ENCODE data around the gene CENPX.

- TF ChIP-seq POLR2AphosphoS5 (IDR thresholded peaks at IDR 0.05; ENCODE audit: insufficient read depth, low read depth, low read length) (no peak), CTCF (IDR thresholded peaks at IDR 0.05; ENCODE audit: extremely low read depth in 1 of 2, insufficient read depth in 1 of 2, low read depth in 1 of 2, low read length in 2 of 2) (no peak), EZH2 (IDR thresholded peaks at IDR 0.05; ENCODE audit: borderline replicate concordance, low read depth, low read length, severe bottlenecking) (no peak), POLR2A (IDR thresholded peaks at IDR 0.05; ENCODE audit: low read depth, low read length) (no peak), FOS (IDR thresholded peaks at IDR 0.05; ENCODE audit: borderline replicate concordance, insufficient read depth, low read length) (no peak), MAX (IDR thresholded peaks at IDR 0.05; ENCODE audit: insufficient read depth, insufficient read length) (no peak), MYC (IDR thresholded peaks at IDR 0.05; ENCODE audit: low read depth, low read length) (no peak), JUN (IDR thresholded peaks at IDR 0.05; ENCODE audit: borderline replicate concordance, insufficient read depth, insufficient read length, low read depth) (no peak)
Observed at GRCh38 chr17:81991684-81992305, 30.9 kb downstream of the CENPX start.
